Parathyroid adenoma (tissue), 2 donors: ENCODE measurements around the gene SLC29A1.

ENCODE experiments used
- H2AFZ ChIP-seq: fragments of 300-600 bp; sonication (generic); one replicate; pipeline ENCODE4 v1.7.0; 2017; ENCODE audit warnings: antibody characterized with exemption, mild to moderate bottlenecking
- H3K27ac ChIP-seq: fragments of 300-600 bp; sonication (generic); one replicate; pipeline ENCODE4 v1.7.0; 2017
- H3K27me3 ChIP-seq: fragments of 300-600 bp; sonication (generic); one replicate; pipeline ENCODE4 v1.7.0; 2017; ENCODE audit warnings: low read length; ENCODE audit not compliant: control insufficient read depth, insufficient read depth
- H3K36me3 ChIP-seq: fragments of 300-600 bp; sonication (generic); one replicate; pipeline ENCODE4 v1.7.0; 2017; ENCODE audit warnings: low read length; ENCODE audit not compliant: control insufficient read depth, insufficient read depth
- H3K4me1 ChIP-seq: fragments of 300-600 bp; sonication (generic); one replicate; pipeline ENCODE4 v1.7.0; 2017; ENCODE audit warnings: control low read depth
- H3K4me2 ChIP-seq: fragments of 300-600 bp; sonication (generic); one replicate; pipeline ENCODE4 v1.7.0; 2017; ENCODE audit warnings: low read length
- H3K4me3 ChIP-seq: fragments of 300-600 bp; sonication (generic); one replicate; pipeline ENCODE4 v1.7.0; 2017; ENCODE audit warnings: low read depth, low read length
- H3K79me2 ChIP-seq: fragments of 300-600 bp; sonication (generic); one replicate; pipeline ENCODE4 v1.7.0; 2017; ENCODE audit warnings: control low read depth
- H3K9ac ChIP-seq: fragments of 300-600 bp; sonication (generic); one replicate; pipeline ENCODE4 v1.7.0; 2017; ENCODE audit warnings: mild to moderate bottlenecking
- H3K9me3 ChIP-seq: fragments of 300-600 bp; sonication (generic); one replicate; pipeline ENCODE4 v1.7.0; 2017; ENCODE audit warnings: low read length; ENCODE audit not compliant: control insufficient read depth
- CTCF ChIP-seq: fragments of 300-600 bp; sonication (generic); IDR thresholded peaks from one replicate; pipeline ENCODE4 v1.7.0; 2017; ENCODE audit warnings: antibody characterized with exemption, mild to moderate bottlenecking
- donor health status: primary hyperparathyroidism.

The SLC29A1 gene

GRCh38 chr6:44270526-44271405, 47.4 kb downstream of the SLC29A1 start:
- H3K27ac ChIP-seq: no peak overlapping the region
- no peak for TF ChIP-seq CTCF
- H3K27me3 ChIP-seq: no peaks in the 10 kb centered on the region
- no peaks in the 10 kb centered on the region for H3K79me2 ChIP-seq
- H3K9me3 ChIP-seq: no peaks in the 10 kb centered on the region
- H3K36me3 ChIP-seq: no peaks in the 10 kb centered on the region
- H3K4me3 ChIP-seq: no peak overlapping the region
- H2AFZ ChIP-seq: no peak overlapping the region
- H3K9ac ChIP-seq: no peak overlapping the region
- no peak overlapping the region for H3K4me2 ChIP-seq
- H3K4me1 ChIP-seq: no peaks in the 10 kb centered on the region

GRCh38 chr6:44271406-44271723, 48.0 kb downstream of the SLC29A1 start:
- Histone ChIP-seq H2AFZ (no peak overlapping the region), H3K9me3 (no peaks in the 10 kb centered on the region), H3K4me2 (no peak overlapping the region), H3K27ac (no peak overlapping the region), H3K79me2 (no peaks in the 10 kb centered on the region), H3K27me3 (no peaks in the 10 kb centered on the region), H3K4me1 (no peaks in the 10 kb centered on the region), H3K4me3 (no peak overlapping the region), H3K9ac (no peak overlapping the region), H3K36me3 (no peaks in the 10 kb centered on the region)
- TF ChIP-seq CTCF: no peak

- Histone ChIP-seq H3K4me1 (no peaks in the 10 kb centered on the region), H3K27ac (no peak overlapping the region), H3K79me2 (no peaks in the 10 kb centered on the region), H2AFZ (no peak overlapping the region), H3K4me2 (no peak overlapping the region), H3K9ac (no peak overlapping the region), H3K27me3 (no peaks in the 10 kb centered on the region), H3K9me3 (no peaks in the 10 kb centered on the region), H3K4me3 (no peak overlapping the region), H3K36me3 (no peaks in the 10 kb centered on the region)
- no peak for TF ChIP-seq CTCF
These were observed 48.5 kb downstream of the SLC29A1 start for GRCh38 chr6:44271914-44272313.

GRCh38 chr6:44272529-44272928, 49.1 kb downstream of the SLC29A1 start:
- Histone ChIP-seq H3K9me3 (no peaks in the 10 kb centered on the region), H3K4me2 (no peak overlapping the region), H3K79me2 (no peaks in the 10 kb centered on the region), H3K27me3 (no peaks in the 10 kb centered on the region), H3K4me3 (no peak overlapping the region), H3K27ac (no peak overlapping the region), H2AFZ (no peak overlapping the region), H3K9ac (no peak overlapping the region), H3K36me3 (no peaks in the 10 kb centered on the region), H3K4me1 (no peaks in the 10 kb centered on the region)
- no peak for TF ChIP-seq CTCF

- no peak overlapping the region for H3K4me3 ChIP-seq
- H2AFZ ChIP-seq: no peak overlapping the region
- TF ChIP-seq CTCF: no peak
- H3K9ac ChIP-seq: no peak overlapping the region
- H3K36me3 ChIP-seq: no peaks in the 10 kb centered on the region
- no peak overlapping the region for H3K27ac ChIP-seq
- no peak overlapping the region for H3K4me2 ChIP-seq
- no peaks in the 10 kb centered on the region for H3K9me3 ChIP-seq
- no peaks in the 10 kb centered on the region for H3K27me3 ChIP-seq
- no peaks in the 10 kb centered on the region for H3K79me2 ChIP-seq
- H3K4me1 ChIP-seq: no peaks in the 10 kb centered on the region
These were observed 49.7 kb downstream of the SLC29A1 start for GRCh38 chr6:44272999-44273566.
